GM12891 (cell line): ENCODE results near the gene LMBRD1.

Experiments used
- POLR2A ChIP-seq: IDR thresholded peaks from 2 replicates; pipeline ENCODE4 v1.6.1; 2011; ENCODE audit warnings: low read depth, low read length, control low read depth
- POLR2AphosphoS5 ChIP-seq: IDR thresholded peaks from 2 replicates; pipeline ENCODE4 v1.6.1; 2011; ENCODE audit warnings: low read depth, low read length, control low read depth
- TAF1 ChIP-seq: IDR thresholded peaks from 2 replicates; pipeline ENCODE4 v1.6.1; 2011; ENCODE audit warnings: low read depth, low read length, control low read depth

DNA sequence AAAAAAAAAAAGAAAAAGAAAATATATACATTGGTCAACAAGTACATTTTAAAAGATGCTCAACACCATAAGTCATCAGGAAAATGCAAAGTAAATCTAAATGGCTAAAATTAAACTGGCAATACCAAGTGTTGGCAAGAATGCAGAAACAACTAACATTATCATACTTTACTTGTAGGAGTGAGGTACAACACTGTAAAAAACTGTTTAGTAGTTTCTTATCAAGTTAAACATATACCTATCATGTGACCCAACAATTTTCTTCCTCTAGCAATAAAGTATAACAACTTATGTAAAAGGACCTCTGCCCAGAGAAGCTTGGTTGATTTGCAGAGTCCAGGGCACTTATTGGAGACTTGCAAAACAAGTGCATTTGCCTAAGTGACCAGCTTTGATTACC is 40.4 kb downstream of the LMBRD1 start:
- TF ChIP-seq POLR2AphosphoS5 (no peak), POLR2A (no peak), TAF1 (no peak)
